Activated gamma-delta T cell treated with anti-CD3 and anti-CD28 coated beads, Interleukin-2, amount 50 U/mL, for 16 hours (primary cell): ENCODE measurements around the gene TPSD1.
"Not testable (repeated sequence)": the region's sequence is repeated elsewhere in the genome, so short reads cannot be mapped to it uniquely, and the experiment has no call there.

ENCODE experiments used
- DNase-seq: peaks from one replicate; pipeline ENCODE4 v3.0.0-alpha.2; 2020; ENCODE audit warnings: low read depth

The TPSD1 gene

DNA sequence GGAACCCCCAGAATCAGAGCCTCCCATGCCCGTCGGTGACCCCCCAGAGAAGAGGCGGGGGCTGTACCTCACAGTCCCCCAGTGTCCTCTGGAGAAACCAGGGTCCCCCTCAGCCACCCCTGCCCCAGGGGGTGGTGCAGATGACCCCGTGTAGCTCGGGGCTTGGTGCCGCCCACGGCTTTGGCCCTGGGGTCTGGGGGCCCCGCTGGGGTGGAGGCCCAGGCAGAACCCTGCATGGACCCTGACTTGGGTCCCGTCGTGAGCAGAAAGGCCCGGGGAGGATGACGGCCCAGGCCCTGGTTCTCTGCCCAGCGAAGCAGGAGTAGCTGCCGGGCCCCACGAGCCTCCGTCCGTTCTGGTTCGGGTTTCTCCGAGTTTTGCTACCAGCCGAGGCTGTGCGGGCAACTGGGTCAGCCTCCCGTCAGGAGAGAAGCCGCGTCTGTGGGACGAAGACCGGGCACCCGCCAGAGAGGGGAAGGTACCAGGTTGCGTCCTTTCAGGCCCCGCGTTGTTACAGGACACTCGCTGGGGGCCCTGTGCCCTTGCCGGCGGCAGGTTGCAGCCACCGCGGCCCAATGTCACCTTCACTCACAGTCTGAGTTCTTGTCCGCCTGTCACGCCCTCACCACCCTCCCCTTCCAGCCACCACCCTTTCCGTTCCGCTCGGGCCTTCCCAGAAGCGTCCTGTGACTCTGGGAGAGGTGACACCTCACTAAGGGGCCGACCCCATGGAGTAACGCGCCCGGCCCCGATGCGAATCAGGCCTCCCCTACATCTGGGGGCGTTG is 34.8 kb upstream of the TPSD1 start:
- no peak for DNase-seq

DNA sequence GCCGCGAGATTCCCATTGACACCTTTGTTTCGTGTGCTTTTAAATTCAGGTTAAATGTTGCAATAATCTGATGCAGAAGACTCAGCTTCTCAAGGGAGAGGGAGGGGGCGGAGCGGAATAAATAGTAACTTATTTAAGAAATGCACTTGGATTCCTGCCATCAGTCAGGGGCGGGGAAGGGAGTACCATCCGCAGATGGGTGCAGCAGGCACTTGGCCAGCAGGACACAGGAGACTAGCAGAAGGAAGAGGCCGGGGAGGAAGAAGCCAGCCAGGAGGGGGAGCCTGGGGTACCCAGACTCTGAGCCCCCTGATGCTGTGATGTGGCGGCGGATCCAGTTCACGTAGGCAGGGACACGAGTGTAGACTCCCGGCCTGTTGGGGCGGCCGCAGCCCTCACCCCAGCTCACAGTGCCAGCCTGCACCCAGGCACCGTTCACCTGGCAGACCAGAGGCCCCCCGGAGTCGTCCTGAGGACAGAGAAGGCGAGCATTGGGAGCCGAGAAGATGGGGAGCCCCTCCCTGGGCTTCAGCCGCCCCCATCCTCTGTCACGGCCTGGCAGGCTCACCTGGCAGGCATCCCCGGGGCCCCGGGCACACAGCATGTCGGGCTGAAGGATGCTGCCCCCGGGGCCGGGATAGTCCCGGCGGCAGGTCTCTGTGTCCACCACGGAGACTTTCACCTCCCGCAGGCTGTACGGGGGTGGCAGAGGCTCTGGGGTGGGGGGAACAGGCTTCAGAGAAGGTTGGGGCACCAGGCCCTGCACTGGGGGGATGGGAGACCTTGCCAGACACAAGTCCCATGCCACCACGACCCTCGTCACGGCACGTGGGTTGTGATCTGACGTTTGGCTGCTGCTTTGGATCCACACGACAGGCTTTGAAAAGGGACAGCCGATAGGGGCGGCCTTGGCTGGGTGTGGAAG is 34.0 kb upstream of the TPSD1 start:
- DNase-seq: no peak

- no peak for DNase-seq
Observed at GRCh38 chr16:1222553-1223354, 33.1 kb upstream of the TPSD1 start.

DNA sequence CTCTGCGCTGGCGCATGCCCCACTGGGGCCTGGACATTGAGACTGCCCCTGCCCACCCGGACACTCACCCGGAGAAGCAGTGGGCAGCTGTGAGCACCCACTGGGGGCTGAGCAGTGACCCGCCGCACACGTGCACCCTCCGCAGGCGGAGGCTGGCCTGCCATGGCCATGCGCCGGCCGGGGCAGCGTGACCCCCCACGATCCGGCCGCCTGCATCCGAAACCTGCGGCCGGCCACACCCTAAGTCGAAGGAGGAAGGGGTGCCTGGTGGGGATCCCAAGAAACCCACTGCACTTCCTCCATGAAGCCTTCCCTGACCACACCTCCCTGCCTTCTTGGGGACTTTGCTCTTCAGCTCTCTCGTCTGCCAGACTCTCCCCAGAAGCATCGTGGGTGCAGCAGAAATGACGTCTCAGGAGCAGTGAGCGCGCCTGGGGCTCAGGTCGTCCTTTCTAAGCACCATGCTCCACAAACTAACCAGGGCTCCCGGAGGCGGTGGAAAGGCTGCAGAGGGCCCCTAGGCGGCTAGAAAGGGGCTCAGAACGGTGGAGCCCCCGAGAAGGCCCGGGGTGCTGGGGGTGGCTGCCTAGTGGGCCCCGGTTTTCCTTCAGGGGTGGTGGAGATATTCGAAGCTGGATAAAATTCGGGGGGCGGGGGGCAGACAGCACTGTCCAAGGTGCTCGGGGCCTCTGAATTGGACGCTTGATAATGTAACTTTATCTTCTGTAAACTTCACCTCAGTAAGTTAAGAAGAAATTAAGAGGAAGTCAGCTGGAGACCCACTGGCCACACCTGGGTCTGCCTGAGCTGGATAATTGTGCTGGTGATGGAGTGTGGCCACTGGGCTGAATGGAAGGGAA is 32.3 kb upstream of the TPSD1 start:
- no peak for DNase-seq

DNA sequence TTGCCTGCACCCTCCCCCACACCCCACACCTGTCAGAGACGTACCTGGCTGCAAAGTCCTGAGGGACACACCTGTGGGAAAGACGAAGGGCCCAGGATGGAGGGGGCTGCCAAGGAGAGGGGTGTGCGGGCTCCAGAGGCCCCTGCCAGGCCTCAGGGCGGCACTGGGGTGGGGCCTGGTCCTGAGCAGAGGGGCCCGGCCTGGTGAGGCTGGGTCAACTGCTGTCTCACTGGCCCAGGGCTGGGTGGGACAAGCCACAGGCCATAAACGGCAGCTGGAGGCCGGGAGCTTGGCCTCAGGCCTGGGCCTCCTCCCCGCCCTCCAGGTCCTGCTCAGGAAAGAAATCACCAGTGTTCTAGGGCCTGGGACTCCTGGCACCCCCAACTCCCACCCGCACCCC is 31.3 kb upstream of the TPSD1 start:
- no peak for DNase-seq

DNA sequence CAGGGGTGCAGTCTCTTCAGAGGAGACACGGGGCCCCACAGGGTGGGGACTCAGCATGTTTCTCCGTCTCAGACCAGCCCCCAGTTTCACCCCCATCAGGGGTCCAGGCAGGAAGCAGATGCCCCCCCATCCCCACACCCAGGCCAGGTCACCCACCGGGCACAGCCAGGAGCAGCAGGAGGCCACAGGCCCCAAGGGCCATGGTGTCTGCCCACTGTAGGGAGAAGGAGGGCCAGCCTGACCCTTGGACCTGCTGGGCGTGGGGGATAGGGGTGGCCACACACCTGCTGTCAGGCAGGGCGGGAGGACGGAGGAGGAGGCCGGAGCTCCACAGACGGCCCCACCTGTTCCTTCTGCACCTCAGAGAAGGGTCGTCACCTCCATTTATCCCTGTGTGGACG is 30.8 kb upstream of the TPSD1 start, which contains the start of gene TPSG1:
Gene TPSG1 (minus strand): TSS at position 218 of the 401 bp plus-strand sequence. CDS start 16 bp downstream, at position 202.
- DNase-seq: no peak

DNA sequence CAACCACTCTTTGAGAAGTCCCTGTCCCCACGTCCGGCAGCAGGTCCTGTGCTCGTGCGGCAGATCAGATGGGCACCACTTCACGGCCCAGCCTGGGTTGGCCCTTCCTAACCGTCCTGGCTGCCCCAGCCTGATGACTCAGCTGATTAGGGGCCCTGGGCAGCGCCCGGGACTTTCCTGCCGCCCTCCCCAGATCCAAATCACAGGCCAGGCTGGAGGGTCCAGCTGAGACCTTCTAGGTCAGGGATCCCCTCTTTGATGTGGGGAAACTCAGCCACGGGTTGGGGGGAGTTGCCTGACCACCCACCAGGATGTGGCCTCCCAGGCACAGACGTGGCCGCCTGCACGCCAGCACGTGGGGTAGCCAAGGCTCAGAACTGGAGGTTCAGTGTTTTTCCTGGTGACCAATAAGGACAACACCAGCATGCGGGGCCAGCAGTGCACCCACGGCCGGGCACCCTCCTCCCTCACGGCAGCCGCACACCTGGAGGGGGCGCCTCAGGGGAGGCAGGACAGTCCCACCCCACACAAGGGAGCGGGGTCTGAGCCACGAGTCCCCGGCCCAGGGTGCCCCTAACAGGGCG is 30.0 kb upstream of the TPSD1 start:
- DNase-seq: not testable (repeated sequence)

GRCh38 chr16:1226692-1227091 is 29.2 kb upstream of the TPSD1 start:
- not testable (repeated sequence) for DNase-seq

GRCh38 chr16:1228227-1228626 is 27.6 kb upstream of the TPSD1 start:
- not testable (repeated sequence) for DNase-seq

DNA sequence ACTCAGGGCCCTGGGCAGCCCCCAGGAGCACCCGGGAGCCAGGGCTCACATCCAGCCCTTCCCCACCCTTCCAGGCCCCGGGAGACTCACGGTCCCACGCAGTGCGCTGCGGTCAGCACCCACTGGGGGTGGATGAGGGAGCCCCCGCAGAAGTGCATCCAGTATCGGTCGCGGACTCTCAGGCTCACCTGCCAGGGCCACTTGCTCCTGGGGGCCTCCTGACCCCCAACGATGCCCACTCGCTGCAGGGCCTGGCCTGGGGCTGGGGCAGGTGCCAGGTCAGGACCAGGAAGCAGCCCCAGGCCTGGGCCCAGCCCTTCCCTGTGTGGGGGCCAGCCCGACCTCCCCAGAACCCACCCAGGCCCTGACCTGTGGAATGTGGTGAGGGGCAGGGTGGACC is 26.4 kb upstream of the TPSD1 start:
- DNase-seq: not testable (repeated sequence)

DNA sequence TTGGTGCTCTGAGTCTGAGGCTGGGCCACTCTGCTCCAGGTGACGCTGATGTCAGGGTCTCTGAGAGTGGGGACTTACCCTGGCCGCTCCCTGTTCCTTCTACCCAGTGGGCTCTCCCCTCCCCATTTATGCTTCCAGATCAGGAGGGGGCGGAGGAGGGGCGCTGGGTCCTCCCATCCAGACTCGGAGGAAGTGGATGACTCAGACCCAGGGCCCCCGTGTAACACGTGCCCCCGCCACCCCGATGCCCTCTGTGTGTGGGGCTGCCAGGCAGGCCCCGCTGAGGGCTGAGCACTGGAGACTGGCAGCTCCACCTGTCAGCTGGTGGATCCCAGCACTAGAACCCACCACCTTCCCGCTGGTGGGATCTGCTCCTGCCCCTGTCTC is 25.8 kb upstream of the TPSD1 start, which contains the start of gene TPSB2:
Gene TPSB2 (minus strand): TSS at position 101 of the 387 bp plus-strand sequence. CDS start 233 bp downstream, outside the sequence.
- not testable (repeated sequence) for DNase-seq

- DNase-seq: not testable (repeated sequence)
Observed at GRCh38 chr16:1230471-1231212, 25.2 kb upstream of the TPSD1 start.

DNA sequence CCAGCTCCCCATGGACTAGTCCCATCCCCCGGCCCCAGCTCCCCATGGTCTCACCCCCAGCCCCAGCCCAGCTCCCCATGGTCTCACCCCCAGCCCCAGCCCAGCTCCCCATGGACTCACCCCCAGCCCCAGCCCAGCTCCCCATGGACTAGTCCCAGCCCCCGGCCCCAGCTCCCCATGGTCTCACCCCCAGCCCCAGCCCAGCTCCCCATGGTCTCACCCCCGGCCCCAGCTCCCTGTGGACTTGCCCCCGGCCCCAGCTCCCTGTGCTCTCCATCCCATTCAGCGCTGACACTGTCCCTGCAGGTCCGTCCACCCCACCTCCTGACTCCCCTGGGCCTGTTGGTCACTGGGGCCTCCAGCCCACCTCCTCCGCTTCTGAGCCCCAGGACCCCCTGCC is 24.6 kb upstream of the TPSD1 start:
- DNase-seq: not testable (repeated sequence)

GRCh38 chr16:1232049-1232748 is 23.7 kb upstream of the TPSD1 start:
- DNase-seq: not testable (repeated sequence)

- DNase-seq: not testable (repeated sequence)
Observed at GRCh38 chr16:1236659-1237058, 19.2 kb upstream of the TPSD1 start.

GRCh38 chr16:1237990-1238389 is 17.9 kb upstream of the TPSD1 start:
- no peak for DNase-seq

- not testable (repeated sequence) for DNase-seq
Observed at GRCh38 chr16:1238909-1239308, 17.0 kb upstream of the TPSD1 start.

DNA sequence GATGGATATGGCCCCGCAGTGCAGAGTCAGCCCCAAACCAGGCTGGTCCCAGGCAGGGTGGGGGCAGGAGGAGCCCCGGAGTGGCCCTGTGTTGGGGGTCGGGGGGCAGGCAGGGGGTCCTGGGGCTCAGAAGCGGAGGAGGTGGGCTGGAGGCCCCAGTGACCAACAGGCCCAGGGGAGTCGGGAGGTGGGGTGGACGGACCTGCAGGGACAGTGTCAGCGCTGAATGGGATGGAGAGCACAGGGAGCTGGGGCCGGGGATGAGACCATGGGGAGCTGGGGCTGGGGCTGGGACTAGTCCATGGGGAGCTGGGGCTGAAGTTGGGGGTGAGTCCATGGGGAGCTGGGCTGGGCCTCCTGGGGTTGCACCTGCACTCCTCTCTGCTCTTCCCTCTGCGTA is 16.3 kb upstream of the TPSD1 start:
- DNase-seq: not testable (repeated sequence)

- DNase-seq: not testable (repeated sequence)
Observed at GRCh38 chr16:1240436-1240835, 15.4 kb upstream of the TPSD1 start, which contains the start of gene TPSAB1. TPSAB1 (plus strand) TSS chr16:1240705; CDS start chr16:1240939, 234 bp downstream.
